Mesenchymal stem cell (in vitro differentiated cells and primary cell): ENCODE results near the gene NFKBIA.

Experiments used
- DNase-seq: peaks from one replicate; pipeline ENCODE4 v3.0.0-alpha.2; 2013
- H2AFZ ChIP-seq: one replicate; pipeline ENCODE4 v1.6.1; 2013; ENCODE audit warnings: low read depth, mild to moderate bottlenecking, control low read depth, inconsistent platforms, low read length, moderate library complexity
- H2AK5ac ChIP-seq: 2 replicates; pipeline ENCODE4 v1.6.1; 2013; ENCODE audit warnings: low read length, moderate library complexity, mild to moderate bottlenecking, inconsistent platforms; ENCODE audit not compliant: severe bottlenecking
- H2BK120ac ChIP-seq: one replicate; pipeline ENCODE4 v1.6.1; 2013; ENCODE audit warnings: low read depth, mild to moderate bottlenecking, inconsistent platforms, low read length, moderate library complexity
- H2BK12ac ChIP-seq, 2 experiments: one replicate each; pipeline ENCODE4 v1.6.1; 2013; ENCODE audit warnings: inconsistent platforms in 2 of 2, low read length in 2 of 2, mild to moderate bottlenecking in 2 of 2, moderate library complexity in 2 of 2, control low read depth in 1 of 2
- H2BK15ac ChIP-seq: one replicate; pipeline ENCODE4 v1.6.1; 2013; ENCODE audit warnings: mild to moderate bottlenecking, low read depth, inconsistent platforms; ENCODE audit not compliant: poor library complexity, severe bottlenecking
- H2BK5ac ChIP-seq: 2 replicates; pipeline ENCODE4 v1.6.1; 2013; ENCODE audit warnings: low read depth, mild to moderate bottlenecking, low read length, control low read depth, inconsistent platforms; ENCODE audit not compliant: poor library complexity, severe bottlenecking
- H3K14ac ChIP-seq, 2 experiments: one replicate each; pipeline ENCODE4 v1.6.1; 2013; ENCODE audit warnings: inconsistent platforms in 2 of 2, low read length in 2 of 2, control low read depth in 1 of 2, mild to moderate bottlenecking in 1 of 2, moderate library complexity in 1 of 2
- H3K18ac ChIP-seq, 2 experiments: one replicate each; pipeline ENCODE4 v1.6.1; 2013; ENCODE audit warnings: inconsistent platforms in 2 of 2, low read length in 2 of 2, control low read depth in 1 of 2, low read depth in 1 of 2, mild to moderate bottlenecking in 1 of 2
- H3K23ac ChIP-seq, 2 experiments: one replicate each; pipeline ENCODE4 v1.6.1; 2013; ENCODE audit warnings: inconsistent platforms in 2 of 2, low read length in 2 of 2, mild to moderate bottlenecking in 2 of 2, moderate library complexity in 2 of 2, control low read depth in 1 of 2
- H3K27ac ChIP-seq: 2 replicates; pipeline ENCODE4 v1.5.1; 2013; ENCODE audit warnings: mild to moderate bottlenecking, moderate library complexity, low read length, control low read depth, inconsistent platforms; ENCODE audit not compliant: poor library complexity, severe bottlenecking
- H3K27me3 ChIP-seq, 2 experiments: 2 replicates each; pipeline versions ENCODE4 v1.6.1 to v1.7.0; 2013; ENCODE audit warnings: low read length in 2 of 2, mild to moderate bottlenecking in 2 of 2, moderate library complexity in 2 of 2, control low read depth in 1 of 2, inconsistent platforms in 1 of 2; ENCODE audit not compliant: control insufficient read depth in 1 of 2, insufficient read depth in 1 of 2
- H3K36me3 ChIP-seq, 2 experiments: 2 replicates each; pipeline versions ENCODE4 v1.6.1 to v1.7.0; 2013; ENCODE audit warnings: low read length in 2 of 2, control low read depth in 1 of 2, inconsistent platforms in 1 of 2, low read depth in 1 of 2, mild to moderate bottlenecking in 1 of 2; ENCODE audit not compliant: insufficient read depth in 2 of 2, control insufficient read depth in 1 of 2
- H3K4ac ChIP-seq, 2 experiments: one replicate each; pipeline ENCODE4 v1.6.1; 2013; ENCODE audit warnings: inconsistent platforms in 2 of 2, low read length in 2 of 2, mild to moderate bottlenecking in 2 of 2, moderate library complexity in 2 of 2, control low read depth in 1 of 2, low read depth in 1 of 2
- H3K4me1 ChIP-seq: 2 replicates; pipeline ENCODE4 v1.6.1; 2013; ENCODE audit warnings: low read depth, low read length, control low read depth; ENCODE audit not compliant: control insufficient read depth, insufficient read depth
- H3K4me2 ChIP-seq: 2 replicates; pipeline ENCODE4 v1.6.1; 2013; ENCODE audit warnings: low read length, mild to moderate bottlenecking, inconsistent platforms; ENCODE audit not compliant: poor library complexity, severe bottlenecking
- H3K4me3 ChIP-seq, 2 experiments: 2 replicates each; pipeline versions ENCODE4 v1.5.1 to v1.7.0; 2013; ENCODE audit warnings: low read length in 2 of 2, mild to moderate bottlenecking in 2 of 2, control low read depth in 1 of 2, low read depth in 1 of 2; ENCODE audit not compliant: insufficient read depth in 1 of 2
- H3K79me1 ChIP-seq: replicated peaks from 2 replicates; pipeline ENCODE4 v1.6.1; 2013; ENCODE audit warnings: mild to moderate bottlenecking, control low read depth, low read length, inconsistent platforms; ENCODE audit not compliant: poor library complexity, severe bottlenecking
- H3K9ac ChIP-seq: 2 replicates; pipeline ENCODE4 v1.7.0; 2013; ENCODE audit warnings: mild to moderate bottlenecking, low read length, moderate library complexity
- H3K9me3 ChIP-seq: 2 replicates; pipeline ENCODE4 v1.7.0; 2013; ENCODE audit warnings: mild to moderate bottlenecking, low read length; ENCODE audit not compliant: control insufficient read depth
- H4K8ac ChIP-seq: one replicate; pipeline ENCODE4 v1.6.1; 2013; ENCODE audit warnings: inconsistent platforms, mild to moderate bottlenecking, low read length, moderate library complexity
- H4K91ac ChIP-seq: one replicate; pipeline ENCODE4 v1.6.1; 2013; ENCODE audit warnings: mild to moderate bottlenecking, low read length, inconsistent platforms
- WGBS: methylation state at CpG from one replicate; pipeline ENCODE4 v1.1.7; 2013; ENCODE audit warnings: mixed read lengths; 5-methylcytosine and 5-hydroxymethylcytosine counted together

Gene NFKBIA

GRCh38 chr14:35387713-35388579, 16.6 kb downstream of the NFKBIA start:
- Histone ChIP-seq H2BK5ac (no peak overlapping the region), H2BK15ac (peak overlapping the region; percentile 46), H2AFZ (no peak overlapping the region), H2AK5ac (peak overlapping the region; percentile 43), H3K36me3 (no peaks in the 10 kb centered on the region), H3K4me3 (no peak overlapping the region), H3K4me2 (no peak overlapping the region), H3K23ac (no peak overlapping the region), H3K18ac (no peak overlapping the region), H3K9me3 (no peaks in the 10 kb centered on the region), H3K27me3 (no peaks in the 10 kb centered on the region), H2BK12ac (peak overlapping the region in 1 of 2 experiments; percentile 90), H3K9ac (no peak overlapping the region), H2BK120ac (no peak overlapping the region), H3K27ac (no peak overlapping the region), H3K4me1 (peaks cover 36% of the 10 kb centered on the region), H4K91ac (peak overlapping the region; percentile 45), H3K4ac (no peak overlapping the region), H3K79me1 (no peaks in the 10 kb centered on the region), H4K8ac (no peak overlapping the region), H3K14ac (no peak overlapping the region)
- no peak for DNase-seq
- WGBS, result 98% methylated on average over 13 of the region's 14 CpGs

GRCh38 chr14:35387219-35387618, 17.3 kb downstream of the NFKBIA start:
- Histone ChIP-seq H3K4me2 (no peak overlapping the region), H2AFZ (no peak overlapping the region), H3K9me3 (no peaks in the 10 kb centered on the region), H3K4me1 (peaks cover 36% of the 10 kb centered on the region), H2AK5ac (peak overlapping the region; percentile 32), H3K4me3 (no peak overlapping the region), H3K27ac (no peak overlapping the region), H2BK12ac (peak overlapping the region; percentile 51 to 60), H4K91ac (no peak overlapping the region), H3K4ac (no peak overlapping the region), H3K23ac (no peak overlapping the region), H4K8ac (no peak overlapping the region), H2BK120ac (no peak overlapping the region), H3K79me1 (no peaks in the 10 kb centered on the region), H2BK5ac (no peak overlapping the region), H3K9ac (no peak overlapping the region), H3K27me3 (no peaks in the 10 kb centered on the region), H3K36me3 (no peaks in the 10 kb centered on the region), H3K18ac (no peak overlapping the region), H2BK15ac (no peak overlapping the region), H3K14ac (no peak overlapping the region)
- 98% methylated on average over 6 of the region's 7 CpGs for WGBS
- no peak for DNase-seq

- Histone ChIP-seq H3K79me1 (no peaks in the 10 kb centered on the region), H3K4me3 (no peak overlapping the region)
- WGBS, result 89% methylated on average over 12 of the region's 12 CpGs
Observed at GRCh38 chr14:35386673-35387125, 17.9 kb downstream of the NFKBIA start.

GRCh38 chr14:35385042-35385839, 19.3 kb downstream of the NFKBIA start:
- Histone ChIP-seq H3K27ac (peak overlapping the region; percentile 82), H3K18ac (peak overlapping the region; percentile 92 to 99), H3K14ac (peak overlapping the region in 1 of 2 experiments; percentile 99), H3K36me3 (no peaks in the 10 kb centered on the region), H4K91ac (peak overlapping the region; percentile 97), H2BK12ac (peak overlapping the region; percentile 92 to 99), H2BK5ac (peak overlapping the region; percentile 90), H3K4me2 (no peak overlapping the region), H3K23ac (peak overlapping the region in 1 of 2 experiments; percentile 87), H2AFZ (no peak overlapping the region), H3K4me3 (peak overlapping the region in 1 of 2 experiments; percentile 48), H2BK120ac (peak overlapping the region; percentile 95), H3K9ac (peak overlapping the region; percentile 73), H3K4me1 (peaks cover 30% of the 10 kb centered on the region), H3K4ac (peak overlapping the region; percentile 98), H2BK15ac (peak overlapping the region; percentile 98), H3K27me3 (no peaks in the 10 kb centered on the region), H4K8ac (peak overlapping the region; percentile 97), H3K79me1 (no peaks in the 10 kb centered on the region), H3K9me3 (no peaks in the 10 kb centered on the region), H2AK5ac (peak overlapping the region; percentile 67)
- peak; percentile 98 for DNase-seq
- 69% methylated on average over 14 of the region's 15 CpGs for WGBS

More at GRCh38 chr14:35386673-35387125, 17.9 kb downstream of the NFKBIA start:
- H2BK15ac ChIP-seq, result no peak overlapping the region
- no peak overlapping the region for H2AK5ac ChIP-seq
- H3K27ac ChIP-seq, result no peak overlapping the region
- no peak overlapping the region for H4K91ac ChIP-seq
- H3K4me2 ChIP-seq, result no peak overlapping the region
- no peak overlapping the region for H4K8ac ChIP-seq
- H3K4ac ChIP-seq, result no peak overlapping the region
- H3K23ac ChIP-seq, result no peak overlapping the region
- no peak overlapping the region for H2BK120ac ChIP-seq
- no peak overlapping the region for H3K9ac ChIP-seq
- no peaks in the 10 kb centered on the region for H3K9me3 ChIP-seq
- H2BK5ac ChIP-seq, result no peak overlapping the region
- H3K14ac ChIP-seq, result no peak overlapping the region
- H2BK12ac ChIP-seq, result peak overlapping the region in 1 of 2 experiments; percentile 16
- H2AFZ ChIP-seq, result no peak overlapping the region
- DNase-seq, result no peak
- no peak overlapping the region for H3K18ac ChIP-seq
- no peaks in the 10 kb centered on the region for H3K27me3 ChIP-seq
- H3K36me3 ChIP-seq, result no peaks in the 10 kb centered on the region
- H3K4me1 ChIP-seq, result peaks cover 36% of the 10 kb centered on the region
